GM10847 (cell line): ENCODE results near the gene DUSP16.

Source experiments
- POLR2A ChIP-seq: IDR thresholded peaks from 2 replicates; pipeline ENCODE4 v1.6.1; 2011; ENCODE audit not compliant: insufficient read length; ENCODE audit errors: extremely low read depth

DUSP16 gene

GRCh38 chr12:12467688-12468261 lies 94.9 kb downstream of the DUSP16 start:
- no peak for TF ChIP-seq POLR2A

GRCh38 chr12:12467264-12467663 lies 95.4 kb downstream of the DUSP16 start:
- no peak for TF ChIP-seq POLR2A

- no peak for TF ChIP-seq POLR2A
Measured at GRCh38 chr12:12466157-12466556, 96.5 kb downstream of the DUSP16 start.

GRCh38 chr12:12465522-12465921 lies 97.1 kb downstream of the DUSP16 start:
- TF ChIP-seq POLR2A = no peak

GRCh38 chr12:12461923-12462315 lies 100.7 kb downstream of the DUSP16 start:
- no peak for TF ChIP-seq POLR2A

GRCh38 chr12:12460935-12461922 lies 101.4 kb downstream of the DUSP16 start:
- TF ChIP-seq POLR2A = no peak

- no peak for TF ChIP-seq POLR2A
Measured at GRCh38 chr12:12456637-12457036, 106.0 kb downstream of the DUSP16 start.

- TF ChIP-seq POLR2A = no peak
Measured at GRCh38 chr12:12454315-12454714, 108.3 kb downstream of the DUSP16 start.

GRCh38 chr12:12453635-12454034 lies 109.0 kb downstream of the DUSP16 start:
- TF ChIP-seq POLR2A = no peak

- no peak for TF ChIP-seq POLR2A
Measured at GRCh38 chr12:12452326-12452902, 110.2 kb downstream of the DUSP16 start.

- TF ChIP-seq POLR2A = no peak
Measured at GRCh38 chr12:12451098-12451497, 111.6 kb downstream of the DUSP16 start.

GRCh38 chr12:12450043-12450471 lies 112.6 kb downstream of the DUSP16 start:
- no peak for TF ChIP-seq POLR2A

GRCh38 chr12:12449533-12450025 lies 113.1 kb downstream of the DUSP16 start:
- no peak for TF ChIP-seq POLR2A

GRCh38 chr12:12447837-12448236 lies 114.8 kb downstream of the DUSP16 start:
- no peak for TF ChIP-seq POLR2A

- TF ChIP-seq POLR2A = no peak
Measured at GRCh38 chr12:12447236-12447635, 115.4 kb downstream of the DUSP16 start.

- no peak for TF ChIP-seq POLR2A
Measured at GRCh38 chr12:12446786-12447185, 115.9 kb downstream of the DUSP16 start.
